Left cardiac atrium (tissue), 4 donors: ENCODE data around the gene PRRC2B. TPM values are rescaled to one million over a fixed set of nuclear protein-coding genes. Genes with fewer than 3 reads are reported as not detected.
"Not testable (repeated sequence)": the region's sequence is repeated elsewhere in the genome, so short reads cannot be mapped to it uniquely, and the experiment has no call there.

ENCODE experiments used
- ATAC-seq, 2 donors: fragments of 200-7000 bp; cut with Tn5 transposase; one replicate each; pipeline ENCODE4 v1.9.1; 2020; ENCODE audit warnings: mild to moderate bottlenecking in 2 of 2, moderate library complexity in 2 of 2
- DNase-seq: peaks from one replicate; pipeline ENCODE4 v3.0.0-alpha.2; 2020
- intact Hi-C, 2 donors: fragments of 100-400 bp; cut with DNase I; formaldehyde crosslinking; loops; one replicate each; pipeline versions ENCODE4 v1.14.1 to v1.15.1; 2022 to 2023
- total RNA-seq, 2 donors: library from RNA; stranded (reverse); fragmentation: NEBNext Ultra II Directional; extraction: Animal tissue kit (Norgen Biotek cat#: 25700); gene quantifications; one replicate each; pipeline ENCODE4 v1.2.1, GENCODE V29; 2021
- donor health status: DM: no; HTN: yes; CAD: no.
- donor health status: DM: no; HTN: yes; CAD: no; lungs with severe emphysema.
- donor health status: DM: yes; HTN: yes; CAD: no.
- donor health status: Dilated cardiomyopathy.

The PRRC2B gene
- total RNA-seq, 2 donors from 2014 or later, result 136 to 155 TPM

GRCh38 chr9:131530920-131531832 lies 137.3 kb downstream of the PRRC2B start, which contains the start of gene UCK1:
UCK1 (minus strand) TSS chr9:131531263; CDS start chr9:131531174, 89 bp downstream.
- intact Hi-C loops, result no loop called here
- DNase-seq (peak; percentile 87), ATAC-seq (peak; percentile 98)

GRCh38 chr9:131534721-131535237 lies 140.9 kb downstream of the PRRC2B start:
- DNase-seq, result no peak
- ATAC-seq, result no peak
- intact Hi-C loops, result no loop called here

GRCh38 chr9:131537946-131538345 lies 144.1 kb downstream of the PRRC2B start:
- intact Hi-C loops, result no loop called here
- no peak for DNase-seq
- no peak for ATAC-seq

- DNase-seq (no peak), ATAC-seq (no peak)
- intact Hi-C loops, result no loop called here
These were observed 145.5 kb downstream of the PRRC2B start for GRCh38 chr9:131539223-131539923.

GRCh38 chr9:131543141-131543540 lies 149.3 kb downstream of the PRRC2B start:
- no peak for DNase-seq
- no peak for ATAC-seq
- intact Hi-C loops, result no loop called here

- intact Hi-C loops, result no loop called here
- DNase-seq (no peak), ATAC-seq (peak; percentile 19 to 30)
These were observed 151.3 kb downstream of the PRRC2B start, which contains the start of gene PRRT1B for GRCh38 chr9:131545003-131545785. PRRT1B (plus strand) TSS chr9:131545523; CDS start chr9:131545616, 93 bp downstream.

GRCh38 chr9:131545786-131546335 lies 152.0 kb downstream of the PRRC2B start:
- peak in 1 of 2 donors; percentile 14 for ATAC-seq
- no peak for DNase-seq
- intact Hi-C loops, result no loop called here

GRCh38 chr9:131546336-131547084 lies 152.6 kb downstream of the PRRC2B start:
- DNase-seq (no peak), ATAC-seq (no peak)
- intact Hi-C loops, result no loop called here

- intact Hi-C loops, DNase-seq, ATAC-seq: not testable (repeated sequence)
These were observed 155.3 kb downstream of the PRRC2B start for GRCh38 chr9:131549186-131549585.

Other genes with a start within 250 kb of the PRRC2B start
- 10 to 100 TPM; 50.4 to 60.5 TPM for gene FAM78A, start 117.6 kb upstream of the PRRC2B start, total RNA-seq
- 100 to 1,000 TPM in 1 of 2 donors, 10 to 100 TPM in 1; 82.7 to 108 TPM for gene PLPP7, start 104.4 kb upstream of the PRRC2B start, total RNA-seq
- 10 to 100 TPM; 19.1 to 20.7 TPM for gene POMT1, start 108.8 kb downstream of the PRRC2B start, total RNA-seq
- gene UCK1, start 137.2 kb downstream of the PRRC2B start, total RNA-seq, result 10 to 100 TPM; 23.3 to 23.7 TPM
- gene PRRT1B, start 151.4 kb downstream of the PRRC2B start, total RNA-seq, result not detected